Psoas muscle (tissue), 8 donors: ENCODE data around the gene MZF1. TPM values are rescaled to one million over a fixed set of nuclear protein-coding genes. Genes with fewer than 3 reads are reported as not detected.

Experiments used
- ATAC-seq, 4 donors: fragments of 200-7000 bp; cut with Tn5 transposase; one replicate each; pipeline ENCODE4 v1.9.1; 2020; ENCODE audit warnings: moderate library complexity in 3 of 4, mild to moderate bottlenecking in 2 of 4
- DNase-seq, 2 donors: peaks; one replicate each; pipeline ENCODE4 v3.0.0-alpha.2; 2020
- H3K27ac ChIP-seq: fragments of 200-600 bp; one replicate; pipeline ENCODE4 v1.8.0; 2022
- H3K27me3 ChIP-seq, 3 donors: fragments of 200-600 bp in 1 of 3; one replicate each; pipeline versions ENCODE4 v1.6.1 to v1.8.0; 2013 to 2022; ENCODE audit warnings: low read length in 2 of 3, mild to moderate bottlenecking in 2 of 3, moderate library complexity in 1 of 3; ENCODE audit not compliant: insufficient read depth in 3 of 3
- H3K36me3 ChIP-seq, 2 donors: fragments of 200-600 bp in 1 of 2; one replicate each; pipeline versions ENCODE4 v1.6.1 to v1.8.0; 2013 to 2022; ENCODE audit warnings: low read depth in 1 of 2, mild to moderate bottlenecking in 1 of 2, moderate library complexity in 1 of 2; ENCODE audit not compliant: insufficient read depth in 1 of 2
- H3K4me1 ChIP-seq: fragments of 200-600 bp; one replicate; pipeline ENCODE4 v1.8.0; 2022
- H3K4me3 ChIP-seq: fragments of 200-600 bp; one replicate; pipeline ENCODE4 v1.8.0; 2022; ENCODE audit warnings: mild to moderate bottlenecking
- H3K9me3 ChIP-seq: fragments of 200-600 bp; one replicate; pipeline ENCODE4 v1.8.0; 2022
- CTCF ChIP-seq: fragments of 200-600 bp; IDR thresholded peaks from one replicate; pipeline ENCODE4 v1.8.0; 2022; ENCODE audit warnings: antibody characterized with exemption
- WGBS, 3 donors: extraction: QIAGEN DNeasy Blood & Tissue Kit; methylation state at CpG; one replicate each; pipeline versions ENCODE4 v1.1.6 to v1.1.7; 2013; 5-methylcytosine and 5-hydroxymethylcytosine counted together
- intact Hi-C, 2 donors: fragments of 100-400 bp; cut with DNase I; formaldehyde crosslinking; loops; one replicate each; pipeline versions ENCODE4 v1.11.0 to v1.14.2; 2022
- polyA plus RNA-seq, 3 donors: library from polyadenylated mRNA; stranded (reverse); fragments of 200-250 nt; gene quantifications; one replicate each; pipeline ENCODE4 v1.2.3, GENCODE V29; 2013
- total RNA-seq, 4 donors: library from RNA; stranded (reverse); fragmentation: NEBNext Ultra II Directional in 2 of 4; extraction: Animal tissue kit (Norgen Biotek cat#: 25700) in 2 of 4; gene quantifications; one replicate each; pipeline versions ENCODE4 v1.2.1 to v1.2.4, GENCODE V29; 2021 to 2023
- donor health status: healthy with polysubstance abuse.
- donor health status: DM: no; HTN: no; CAD: no; lungs with moderate emphysema.
- donor health status: Bipolar disorder and iron deficiency.
- donor health status: healthy.
- donor health status: DM: yes; HTN: yes; CAD: no.
- donor health status: DM: no; HTN: no; CAD: no.
- donor health status: DM: no; HTN: no; CAD: no.
- donor health status: DM: yes; HTN: yes; CAD: no.

Gene MZF1
- total and polyA plus RNA-seq, 7 donors: 5.0 to 13.0 (median 9.3) TPM

GRCh38 chr19:58519087-58519354 lies 54.1 kb downstream of the MZF1 start:
- Histone ChIP-seq H3K4me1 (peaks cover 33% of the 10 kb centered on the region), H3K9me3 (no peaks in the 10 kb centered on the region), H3K4me3 (peak overlapping the region; percentile 98), H3K36me3 (peaks cover 0 to 20% of the 10 kb centered on the region in 2 donors), H3K27me3 (no peaks in the 10 kb centered on the region), H3K27ac (peak overlapping the region; percentile 97)
- peak; percentile 48 for TF ChIP-seq CTCF
- ATAC-seq (peak; percentile 44 to 61 (median 54)), DNase-seq (peak; percentile 68 to 82)
- intact Hi-C loops: no loop called here
- WGBS, 3 donors: 0 to 1% (median 1%) methylated on average over 14 of the region's 14 CpGs

- H3K9me3 ChIP-seq: no peaks in the 10 kb centered on the region
- no peak for TF ChIP-seq CTCF
- DNase-seq (no peak), ATAC-seq (no peak)
- no peaks in the 10 kb centered on the region for H3K27me3 ChIP-seq
- H3K27ac ChIP-seq: peak overlapping the region; percentile 97
- H3K4me1 ChIP-seq: peaks cover 33% of the 10 kb centered on the region
- peaks cover 0 to 20% of the 10 kb centered on the region in 2 donors for H3K36me3 ChIP-seq
- intact Hi-C loops: no loop called here
- 11 to 14% (median 13%) methylated on average over 22 of the region's 22 CpGs for WGBS, 3 donors
- peak overlapping the region; percentile 98 for H3K4me3 ChIP-seq
Observed at GRCh38 chr19:58518256-58519086, 54.7 kb downstream of the MZF1 start.

GRCh38 chr19:58516964-58517833 lies 55.9 kb downstream of the MZF1 start:
- H3K27me3 ChIP-seq: no peaks in the 10 kb centered on the region
- peaks cover 33% of the 10 kb centered on the region for H3K4me1 ChIP-seq
- H3K4me3 ChIP-seq: no peak overlapping the region
- intact Hi-C loops: no loop called here
- TF ChIP-seq CTCF: no peak
- ATAC-seq (no peak), DNase-seq (no peak)
- H3K27ac ChIP-seq: no peak overlapping the region
- H3K36me3 ChIP-seq: peaks cover 0 to 20% of the 10 kb centered on the region in 2 donors
- no peaks in the 10 kb centered on the region for H3K9me3 ChIP-seq
- WGBS, 3 donors: 84 to 91% (median 86%) methylated on average over 64 to 65 of the region's 65 CpGs

GRCh38 chr19:58516246-58516836 lies 56.8 kb downstream of the MZF1 start:
- Histone ChIP-seq H3K27me3 (no peaks in the 10 kb centered on the region), H3K36me3 (peaks cover 0 to 20% of the 10 kb centered on the region in 2 donors), H3K27ac (peak overlapping the region; percentile 46), H3K9me3 (no peaks in the 10 kb centered on the region), H3K4me3 (no peak overlapping the region), H3K4me1 (peaks cover 33% of the 10 kb centered on the region)
- 77 to 82% (median 78%) methylated on average over 22 to 25 of the region's 25 CpGs for WGBS, 3 donors
- intact Hi-C loops: no loop called here
- no peak for ATAC-seq
- TF ChIP-seq CTCF: no peak
- no peak for DNase-seq
